ENCODE results near the gene BCL2L2. TPM values are rescaled to one million over a fixed set of nuclear protein-coding genes. Genes with fewer than 3 reads are reported as not detected.

The BCL2L2 gene
- total and polyA plus RNA-seq, 9 of the 15 experiments (the other 6 are each of a cell fraction or from before 2014, with no cell fraction given) = 2.6 to 32.5 (median 14.7) TPM

- no peak overlapping the region for H3K4me2 ChIP-seq (ENCODE audit: insufficient read depth, low read length)
- ATAC-seq (peak; percentile 22), FAIRE-seq (no peak), DNase-seq (ENCODE audit: extremely low read depth in 1 of 4, low spot score in 3 of 4) (no peak)
- peaks cover 3 to 11% of the 10 kb centered on the region in 2 experiments; a peak in 2 of 5 replicates for H3K27me3 ChIP-seq (ENCODE audit: control insufficient read depth in 2 of 2, insufficient read depth in 2 of 2, low read length in 2 of 2)
- peak overlapping the region; percentile 85 for H2AFZ ChIP-seq (ENCODE audit: low read depth, low read length)
- peaks cover 11 to 20% of the 10 kb centered on the region in 2 experiments; a peak in 4 of 5 replicates for H3K4me1 ChIP-seq (replicated peaks in 1 of 2; ENCODE audit: control insufficient read depth in 2 of 2, insufficient read depth in 2 of 2, low read length in 2 of 2)
- H3K36me3 ChIP-seq (ENCODE audit: control insufficient read depth, insufficient read depth, low read length) = no peaks in the 10 kb centered on the region
- intact Hi-C loops (cut with micrococcal nuclease) (no loop called here), in situ Hi-C loops (cut with MboI) (no loop called here)
- no peak overlapping the region for H3K27ac ChIP-seq (ENCODE audit: extremely low read depth, low read depth, low read length)
- BruUV-seq (replicated peaks) = no TSS peak
- H3K9ac ChIP-seq (ENCODE audit: insufficient read depth in 1 of 2, low read depth in 2 of 2, low read length in 2 of 2) = peak overlapping the region in 1 of 2 experiments; percentile 74; a peak in 2 of 4 replicates
- 54% methylated on average over 4 of the region's 27 CpGs for WGBS (ENCODE audit: insufficient coverage, low coverage, missing lambda C conversion rate)
- ChIA-PET CTCF (ENCODE audit: low intra/inter-chr PET ratio) (no interaction called here), POLR2A (interaction anchor here (0.6 to 1.6 kb wide), 4 partner anchors 20 to 70 kb away, joined by 3 to 11 read pairs (median 5); partner anchors contain the start of gene PABPN1)
- no peaks in the 10 kb centered on the region for H3K79me2 ChIP-seq (ENCODE audit: control insufficient read depth, insufficient read depth, low read length)
- no peaks in the 10 kb centered on the region for H3K9me1 ChIP-seq (ENCODE audit: control insufficient read depth, insufficient read depth, low read length)
- TF ChIP-seq CTCF (IDR thresholded peaks at IDR 0.05 in 2 of 3, conservative IDR thresholded peaks at IDR 0.05 in 1 of 3; ENCODE audit: insufficient read depth in 2 of 3, low read depth in 1 of 3, low read length in 3 of 3) = 0 out of 6 replicates have a peak, but pooled peaks of 1 of the 3 experiments have one; percentile 9
- TF ChIP-seq ZBTB33 (CRISPR knock-in tag; IDR thresholded peaks at IDR 0.05) = peak; percentile 91
- TF ChIP-seq ZNF583 (CRISPR knock-in tag; IDR thresholded peaks at IDR 0.05) = no peak
- H4K20me1 ChIP-seq (replicated peaks; ENCODE audit: control insufficient read depth, insufficient read depth, low read length) = no peaks in the 10 kb centered on the region
- H3K9me3 ChIP-seq (replicated peaks; ENCODE audit: control insufficient read depth, insufficient read depth, low read depth, low read length) = no peaks in the 10 kb centered on the region
- H3K4me3 ChIP-seq = no peak overlapping the region
These were observed 40.2 kb downstream of the BCL2L2 start for GRCh38 chr14:23346693-23347405.

Data from K562 (cell line).